ENCODE results near the gene PERM1.
"Not testable (repeated sequence)": the region's sequence is repeated elsewhere in the genome, so short reads cannot be mapped to it uniquely, and the experiment has no call there.

Gene PERM1

GRCh38 chr1:1014799-1015681 is 33.1 kb upstream of the PERM1 start:
- H3K9me3 ChIP-seq (ENCODE audit: control insufficient read depth, low read length) = no peaks in the 10 kb centered on the region
- no peaks in the 10 kb centered on the region for H3K36me3 ChIP-seq (ENCODE audit: control insufficient read depth, insufficient read depth, low read length)
- H3K4me3 ChIP-seq (ENCODE audit: insufficient read depth, low read depth, low read length, poor library complexity, severe bottlenecking) = peak overlapping the region; percentile 86
- peaks cover 21% of the 10 kb centered on the region for H3K4me1 ChIP-seq (ENCODE audit: control insufficient read depth, insufficient read depth, low read length, poor library complexity, severe bottlenecking)
- H3K27ac ChIP-seq (ENCODE audit: insufficient read depth, low read length, poor library complexity, severe bottlenecking) = peak overlapping the region; percentile 80
- H3K27me3 ChIP-seq (replicated peaks; ENCODE audit: control insufficient read depth, insufficient read depth, low read length, poor library complexity, severe bottlenecking) = no peaks in the 10 kb centered on the region
- DNase-seq = no peak

GRCh38 chr1:1013922-1014648 is 32.2 kb upstream of the PERM1 start:
- H3K9me3 ChIP-seq (ENCODE audit: control insufficient read depth, low read length) = no peaks in the 10 kb centered on the region
- H3K27me3 ChIP-seq (replicated peaks; ENCODE audit: control insufficient read depth, insufficient read depth, low read length, poor library complexity, severe bottlenecking) = no peaks in the 10 kb centered on the region
- peak overlapping the region; percentile 86 for H3K4me3 ChIP-seq (ENCODE audit: insufficient read depth, low read depth, low read length, poor library complexity, severe bottlenecking)
- no peaks in the 10 kb centered on the region for H3K36me3 ChIP-seq (ENCODE audit: control insufficient read depth, insufficient read depth, low read length)
- DNase-seq = no peak
- peaks cover 19% of the 10 kb centered on the region for H3K4me1 ChIP-seq (ENCODE audit: control insufficient read depth, insufficient read depth, low read length, poor library complexity, severe bottlenecking)
- H3K27ac ChIP-seq (ENCODE audit: insufficient read depth, low read length, poor library complexity, severe bottlenecking) = peak overlapping the region; percentile 80

- Histone ChIP-seq H3K9me3 (ENCODE audit: control insufficient read depth, low read length) (no peaks in the 10 kb centered on the region), H3K4me1 (ENCODE audit: control insufficient read depth, insufficient read depth, low read length, poor library complexity, severe bottlenecking) (peaks cover 17% of the 10 kb centered on the region)
Observed at GRCh38 chr1:1013105-1013921, 31.4 kb upstream of the PERM1 start, which contains the start of gene ISG15. TSS of gene ISG15 (plus strand) at chr1:1013497. CDS start at chr1:1013574, 77 bp downstream.

GRCh38 chr1:1012736-1013104 is 30.8 kb upstream of the PERM1 start:
- not testable (repeated sequence) for H3K36me3 ChIP-seq (ENCODE audit: control insufficient read depth, insufficient read depth, low read length); DNase-seq; H3K9me3 ChIP-seq (ENCODE audit: control insufficient read depth, low read length); H3K27me3 ChIP-seq (replicated peaks; ENCODE audit: control insufficient read depth, insufficient read depth, low read length, poor library complexity, severe bottlenecking)
- Histone ChIP-seq H3K27ac (ENCODE audit: insufficient read depth, low read length, poor library complexity, severe bottlenecking) (peak overlapping the region; percentile 80), H3K4me3 (ENCODE audit: insufficient read depth, low read depth, low read length, poor library complexity, severe bottlenecking) (peak overlapping the region; percentile 86), H3K4me1 (ENCODE audit: control insufficient read depth, insufficient read depth, low read length, poor library complexity, severe bottlenecking) (peaks cover 17% of the 10 kb centered on the region)

More at GRCh38 chr1:1013105-1013921, 31.4 kb upstream of the PERM1 start, which contains the start of gene ISG15:
- Histone ChIP-seq H3K4me3 (ENCODE audit: insufficient read depth, low read depth, low read length, poor library complexity, severe bottlenecking) (peak within 1 kb of the TSS; percentile 86), H3K36me3 (ENCODE audit: control insufficient read depth, insufficient read depth, low read length) (no peaks in the 10 kb centered on the region), H3K27ac (ENCODE audit: insufficient read depth, low read length, poor library complexity, severe bottlenecking) (peak within 1 kb of the TSS; percentile 80), H3K27me3 (replicated peaks; ENCODE audit: control insufficient read depth, insufficient read depth, low read length, poor library complexity, severe bottlenecking) (no peaks in the 10 kb centered on the region)
- peak; percentile 79 to 85 (median 81) for DNase-seq

GRCh38 chr1:1011396-1011949 is 29.6 kb upstream of the PERM1 start:
- Histone ChIP-seq H3K36me3 (ENCODE audit: control insufficient read depth, insufficient read depth, low read length) (no peaks in the 10 kb centered on the region), H3K9me3 (ENCODE audit: control insufficient read depth, low read length) (no peaks in the 10 kb centered on the region), H3K27me3 (replicated peaks; ENCODE audit: control insufficient read depth, insufficient read depth, low read length, poor library complexity, severe bottlenecking) (peaks cover under 1% of the 10 kb centered on the region), H3K27ac (ENCODE audit: insufficient read depth, low read length, poor library complexity, severe bottlenecking) (no peak overlapping the region), H3K4me3 (ENCODE audit: insufficient read depth, low read depth, low read length, poor library complexity, severe bottlenecking) (no peak overlapping the region), H3K4me1 (ENCODE audit: control insufficient read depth, insufficient read depth, low read length, poor library complexity, severe bottlenecking) (peaks cover 17% of the 10 kb centered on the region)
- DNase-seq = no peak

- not testable (repeated sequence) for H3K9me3 ChIP-seq (ENCODE audit: control insufficient read depth, low read length); H3K36me3 ChIP-seq (ENCODE audit: control insufficient read depth, insufficient read depth, low read length); H3K4me3 ChIP-seq (ENCODE audit: insufficient read depth, low read depth, low read length, poor library complexity, severe bottlenecking); DNase-seq; H3K27ac ChIP-seq (ENCODE audit: insufficient read depth, low read length, poor library complexity, severe bottlenecking)
- H3K27me3 ChIP-seq (replicated peaks; ENCODE audit: control insufficient read depth, insufficient read depth, low read length, poor library complexity, severe bottlenecking) = peaks cover 14% of the 10 kb centered on the region
- H3K4me1 ChIP-seq (ENCODE audit: control insufficient read depth, insufficient read depth, low read length, poor library complexity, severe bottlenecking) = peaks cover 19% of the 10 kb centered on the region
Observed at GRCh38 chr1:1010131-1010530, 28.2 kb upstream of the PERM1 start.

- H3K9me3 ChIP-seq (ENCODE audit: control insufficient read depth, low read length) = no peaks in the 10 kb centered on the region
- peaks cover 16% of the 10 kb centered on the region for H3K4me1 ChIP-seq (ENCODE audit: control insufficient read depth, insufficient read depth, low read length, poor library complexity, severe bottlenecking)
- peaks cover 47% of the 10 kb centered on the region for H3K27me3 ChIP-seq (replicated peaks; ENCODE audit: control insufficient read depth, insufficient read depth, low read length, poor library complexity, severe bottlenecking)
- no peaks in the 10 kb centered on the region for H3K36me3 ChIP-seq (ENCODE audit: control insufficient read depth, insufficient read depth, low read length)
- H3K4me3 ChIP-seq (ENCODE audit: insufficient read depth, low read depth, low read length, poor library complexity, severe bottlenecking) = no peak overlapping the region
- H3K27ac ChIP-seq (ENCODE audit: insufficient read depth, low read length, poor library complexity, severe bottlenecking) = no peak overlapping the region
- no peak for DNase-seq
Observed at GRCh38 chr1:1006305-1007159, 24.6 kb upstream of the PERM1 start.

GRCh38 chr1:1005774-1006304 is 23.9 kb upstream of the PERM1 start:
- Histone ChIP-seq H3K27me3 (replicated peaks; ENCODE audit: control insufficient read depth, insufficient read depth, low read length, poor library complexity, severe bottlenecking) (peaks cover 54% of the 10 kb centered on the region), H3K27ac (ENCODE audit: insufficient read depth, low read length, poor library complexity, severe bottlenecking) (no peak overlapping the region), H3K9me3 (ENCODE audit: control insufficient read depth, low read length) (no peaks in the 10 kb centered on the region), H3K36me3 (ENCODE audit: control insufficient read depth, insufficient read depth, low read length) (no peaks in the 10 kb centered on the region), H3K4me1 (ENCODE audit: control insufficient read depth, insufficient read depth, low read length, poor library complexity, severe bottlenecking) (peaks cover 23% of the 10 kb centered on the region), H3K4me3 (ENCODE audit: insufficient read depth, low read depth, low read length, poor library complexity, severe bottlenecking) (no peak overlapping the region)
- DNase-seq = no peak
